ENCODE measurements around the gene FRMD4B.

GRCh38 chr3:69276884-69277283, 109.0 kb downstream of the FRMD4B start:
- no peak for TF ChIP-seq CTCF (conservative IDR thresholded peaks at IDR 0.05; ENCODE audit: low read length)
- TF ChIP-seq EZH2phosphoT487 (IDR thresholded peaks at IDR 0.05; ENCODE audit: borderline replicate concordance, low read depth, low read length): no peak

Measured in OCI-LY7 (cell line).